Breast epithelium (tissue), 4 donors: Measurements from ENCODE around the gene MBP. TPM values are rescaled to one million over a fixed set of nuclear protein-coding genes. Genes with fewer than 3 reads are reported as not detected.

Experiments
- DNase-seq, 2 donors: peaks; one replicate each; pipeline ENCODE4 v3.0.0-alpha.2; 2019; ENCODE audit warnings: low spot score in 2 of 2
- H3K27ac ChIP-seq, 2 donors: fragments of 200-600 bp; sonication (generic) in 1 of 2; one replicate each; pipeline ENCODE4 v1.5.1; 2016 to 2019; ENCODE audit warnings: mild to moderate bottlenecking in 1 of 2
- H3K27me3 ChIP-seq, 2 donors: fragments of 200-600 bp; sonication (generic) in 1 of 2; one replicate each; pipeline versions ENCODE4 v1.5.1 to v1.6.0; 2017 to 2019; ENCODE audit warnings: control low read depth in 1 of 2, mild to moderate bottlenecking in 1 of 2
- H3K36me3 ChIP-seq: fragments of 200-600 bp; one replicate; pipeline ENCODE4 v1.5.1; 2019
- H3K4me1 ChIP-seq, 2 donors: fragments of 200-600 bp; sonication (generic); one replicate each; pipeline ENCODE4 v1.5.1; 2016 to 2019; ENCODE audit warnings: control low read depth in 1 of 2
- H3K4me3 ChIP-seq, 3 donors: fragments of 200-600 bp; sonication (generic); 1 replicate in 2 of 3; 2 replicates in 1 of 3; pipeline ENCODE4 v1.5.1; 2016 to 2019; ENCODE audit warnings: mild to moderate bottlenecking in 3 of 3, moderate library complexity in 2 of 3
- H3K9me3 ChIP-seq, 2 donors: fragments of 200-600 bp; sonication (generic) in 1 of 2; one replicate each; pipeline ENCODE4 v1.5.1; 2016 to 2019; ENCODE audit warnings: control low read depth in 1 of 2
- POLR2A ChIP-seq: fragments of 450-650 bp; IDR thresholded peaks from one replicate; pipeline ENCODE4 v1.6.1; 2016; ENCODE audit warnings: antibody characterized with exemption, mild to moderate bottlenecking, moderate library complexity
- POLR2AphosphoS5 ChIP-seq, 3 donors: sonication (generic); formaldehyde crosslinking; IDR thresholded peaks; one replicate each; pipeline ENCODE4 v1.6.1; 2017; ENCODE audit warnings: antibody characterized with exemption in 3 of 3
- intact Hi-C: fragments of 100-400 bp; cut with DNase I; formaldehyde crosslinking; loops from one replicate; pipeline ENCODE4 v1.15.1; 2023; ENCODE audit warnings: low total_unique reads
- total RNA-seq, 3 donors: library from RNA; depleted of rRNA; stranded (reverse); fragments of >200 nt; gene quantifications; one replicate each; pipeline ENCODE4 v1.1.0, GENCODE V29; 2016
- TF ChIP-seq, protein P1 (sequence below), 3 donors: fragments of 450-650 bp; IDR thresholded peaks; one replicate each; pipeline ENCODE4 v1.5.1; 2016 to 2017; ENCODE audit warnings: antibody characterized with exemption in 3 of 3, mild to moderate bottlenecking in 3 of 3, moderate library complexity in 3 of 3

MBP gene
- total RNA-seq, 3 donors from 2014 or later = 27.2 to 46.2 (median 32.4) TPM

DNA sequence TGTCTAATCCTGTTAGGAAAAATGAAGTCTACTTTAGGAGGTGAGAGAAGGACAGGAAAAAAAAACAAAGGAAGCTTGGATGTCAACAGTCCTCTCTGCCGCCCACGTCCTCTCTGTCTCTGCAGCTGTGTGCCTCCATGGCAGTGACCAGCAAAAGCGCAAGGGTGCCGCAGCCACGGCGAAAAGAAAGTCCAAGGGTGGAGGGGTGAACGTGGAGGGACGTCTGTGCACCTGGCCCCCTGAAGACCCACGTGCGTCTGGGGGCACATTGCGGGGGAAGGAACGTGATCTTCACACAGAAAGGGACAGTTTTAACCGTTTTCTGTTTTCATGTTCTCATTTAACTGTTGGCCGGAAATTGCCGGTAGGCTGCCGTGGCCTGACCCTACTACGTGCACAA, 152.7 kb downstream of the MBP start:
- no peaks in the 10 kb centered on the region for H3K36me3 ChIP-seq
- no peak overlapping the region for H3K4me3 ChIP-seq
- H3K27ac ChIP-seq = no peak overlapping the region
- no peaks in the 10 kb centered on the region for H3K27me3 ChIP-seq
- no peaks in the 10 kb centered on the region for H3K9me3 ChIP-seq
- TF ChIP-seq POLR2AphosphoS5 (IDR thresholded peaks at IDR 0.05) (no peak), POLR2A (no peak)
- TF ChIP-seq, protein P1, sequence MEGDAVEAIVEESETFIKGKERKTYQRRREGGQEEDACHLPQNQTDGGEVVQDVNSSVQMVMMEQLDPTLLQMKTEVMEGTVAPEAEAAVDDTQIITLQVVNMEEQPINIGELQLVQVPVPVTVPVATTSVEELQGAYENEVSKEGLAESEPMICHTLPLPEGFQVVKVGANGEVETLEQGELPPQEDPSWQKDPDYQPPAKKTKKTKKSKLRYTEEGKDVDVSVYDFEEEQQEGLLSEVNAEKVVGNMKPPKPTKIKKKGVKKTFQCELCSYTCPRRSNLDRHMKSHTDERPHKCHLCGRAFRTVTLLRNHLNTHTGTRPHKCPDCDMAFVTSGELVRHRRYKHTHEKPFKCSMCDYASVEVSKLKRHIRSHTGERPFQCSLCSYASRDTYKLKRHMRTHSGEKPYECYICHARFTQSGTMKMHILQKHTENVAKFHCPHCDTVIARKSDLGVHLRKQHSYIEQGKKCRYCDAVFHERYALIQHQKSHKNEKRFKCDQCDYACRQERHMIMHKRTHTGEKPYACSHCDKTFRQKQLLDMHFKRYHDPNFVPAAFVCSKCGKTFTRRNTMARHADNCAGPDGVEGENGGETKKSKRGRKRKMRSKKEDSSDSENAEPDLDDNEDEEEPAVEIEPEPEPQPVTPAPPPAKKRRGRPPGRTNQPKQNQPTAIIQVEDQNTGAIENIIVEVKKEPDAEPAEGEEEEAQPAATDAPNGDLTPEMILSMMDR (IDR thresholded peaks at IDR 0.05) = no peak
- H3K4me1 ChIP-seq = no peaks in the 10 kb centered on the region
- DNase-seq = no peak
- intact Hi-C loops = no loop called here

DNA sequence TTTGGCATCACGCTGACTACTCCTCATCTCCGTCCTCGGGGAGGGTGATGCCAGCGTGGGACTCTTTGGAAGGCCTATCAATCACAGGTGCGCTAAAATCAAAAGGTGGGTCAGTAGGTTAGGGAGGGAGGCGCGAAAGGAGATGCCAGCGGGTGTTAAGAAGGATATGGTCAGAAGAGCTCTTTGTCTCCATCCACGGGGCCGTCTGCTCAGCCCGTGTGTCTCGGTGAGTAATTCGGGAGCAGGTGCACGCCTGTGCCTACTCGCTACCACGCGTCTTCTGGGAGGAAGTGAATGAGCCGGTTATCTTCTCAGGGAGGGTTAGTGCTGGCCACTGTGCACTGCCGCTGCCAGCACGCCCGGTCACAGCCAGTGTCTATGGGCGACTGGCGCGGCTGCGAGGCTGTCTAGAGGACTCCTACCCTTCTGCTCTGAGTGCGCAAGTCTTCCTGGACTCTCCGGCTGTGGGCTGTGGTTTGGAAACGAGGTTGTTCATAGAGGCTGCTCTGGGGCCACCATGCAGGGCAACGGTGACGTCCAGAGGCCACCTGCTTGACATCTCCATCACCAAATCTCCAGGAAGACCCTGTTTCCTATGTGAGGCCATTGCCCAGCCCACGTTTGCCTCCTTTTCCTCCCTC, 153.4 kb downstream of the MBP start:
- DNase-seq = no peak
- Histone ChIP-seq H3K4me1 (no peaks in the 10 kb centered on the region), H3K27me3 (no peaks in the 10 kb centered on the region), H3K27ac (no peak overlapping the region), H3K36me3 (no peaks in the 10 kb centered on the region), H3K4me3 (no peak overlapping the region), H3K9me3 (no peaks in the 10 kb centered on the region)
- no peak for TF ChIP-seq POLR2A
- intact Hi-C loops = no loop called here

DNA sequence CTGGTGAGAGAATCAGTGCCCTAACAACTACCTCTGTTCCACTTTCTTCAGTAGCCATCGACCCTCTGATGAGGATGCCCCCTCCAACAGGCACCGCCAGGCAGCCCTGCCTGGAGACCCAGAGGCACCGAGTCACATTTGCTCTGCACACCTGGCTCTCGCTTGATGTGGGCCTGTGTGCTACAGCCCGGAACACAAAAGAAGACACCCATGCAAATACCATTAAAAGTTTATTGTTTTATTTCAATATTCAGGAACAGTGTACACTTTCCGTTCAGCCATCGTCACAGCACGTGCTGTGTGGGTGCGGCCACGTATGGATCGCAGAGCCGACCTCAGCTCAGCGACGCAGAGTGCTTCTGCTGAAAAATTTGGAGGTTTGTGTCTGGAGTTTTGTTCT, 154.0 kb downstream of the MBP start:
- no peaks in the 10 kb centered on the region for H3K9me3 ChIP-seq
- DNase-seq = no peak
- no peaks in the 10 kb centered on the region for H3K27me3 ChIP-seq

DNA sequence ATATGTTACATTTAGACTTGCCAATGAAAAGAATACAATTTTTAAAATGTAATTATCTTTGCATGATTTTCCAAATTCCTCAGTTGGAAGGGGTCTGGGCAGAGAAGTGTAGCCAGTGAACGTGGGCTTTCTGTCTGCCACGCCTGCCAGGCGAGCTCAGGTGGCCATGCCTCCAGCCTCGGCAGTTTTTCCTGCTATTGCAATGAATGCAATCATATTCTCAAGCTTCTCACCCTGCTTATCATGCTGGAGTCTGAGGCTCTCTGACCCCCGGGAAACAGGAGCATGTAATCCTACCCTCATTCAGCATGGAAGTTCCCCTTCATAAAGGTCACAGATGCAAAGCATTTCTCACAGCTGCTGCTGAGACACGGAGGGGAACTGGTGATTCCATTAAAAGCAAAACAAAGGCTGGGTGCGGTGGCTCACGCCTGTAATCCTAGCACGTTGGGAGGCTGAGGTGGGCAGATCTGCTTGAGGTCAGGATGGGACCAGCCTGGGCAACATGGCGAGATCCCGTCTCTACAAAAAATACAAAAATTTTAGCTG, 154.8 kb downstream of the MBP start:
- intact Hi-C loops = no loop called here
- no peak overlapping the region for H3K4me3 ChIP-seq
- H3K27ac ChIP-seq = no peak overlapping the region
- H3K9me3 ChIP-seq = no peaks in the 10 kb centered on the region
- no peaks in the 10 kb centered on the region for H3K4me1 ChIP-seq
- H3K27me3 ChIP-seq = no peaks in the 10 kb centered on the region
- TF ChIP-seq POLR2AphosphoS5 (IDR thresholded peaks at IDR 0.05) = no peak
- no peak for TF ChIP-seq POLR2A
- TF ChIP-seq, protein P1 (IDR thresholded peaks at IDR 0.05) = no peak
- no peak for DNase-seq
- no peaks in the 10 kb centered on the region for H3K36me3 ChIP-seq

More for the DNA sequence above, 154.0 kb downstream of the MBP start:
- intact Hi-C loops = no loop called here
- no peaks in the 10 kb centered on the region for H3K4me1 ChIP-seq
- no peak overlapping the region for H3K4me3 ChIP-seq
- no peak overlapping the region for H3K27ac ChIP-seq
- no peaks in the 10 kb centered on the region for H3K36me3 ChIP-seq
- TF ChIP-seq POLR2AphosphoS5 (IDR thresholded peaks at IDR 0.05) = no peak

DNA sequence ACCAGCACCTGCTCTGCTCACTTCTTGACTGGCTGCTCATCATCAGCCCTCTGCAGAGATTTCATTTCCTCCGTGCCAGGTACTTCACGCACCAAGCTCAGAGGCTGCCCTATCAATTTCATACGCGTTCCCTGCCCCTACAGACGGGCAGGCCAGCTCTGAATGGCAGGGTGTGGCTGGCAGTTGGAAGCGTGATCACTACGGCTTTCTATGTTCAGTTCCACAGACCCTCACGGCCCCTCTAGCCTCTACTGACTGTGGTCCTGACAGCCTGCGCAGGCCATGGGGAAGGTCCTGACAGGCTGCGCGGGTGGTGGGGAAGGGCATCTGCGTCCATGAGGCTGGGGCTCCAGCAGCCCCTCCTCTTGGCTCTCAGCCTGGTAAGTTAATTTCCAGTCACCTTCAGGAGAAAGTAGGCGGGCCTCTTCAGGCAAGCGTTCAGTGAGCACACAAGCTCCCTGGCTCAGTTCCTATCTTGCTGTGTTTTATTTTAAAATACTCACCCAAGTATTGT, 155.4 kb downstream of the MBP start:
- no peak for DNase-seq
- Histone ChIP-seq H3K36me3 (no peaks in the 10 kb centered on the region), H3K4me3 (no peak overlapping the region), H3K27me3 (no peaks in the 10 kb centered on the region), H3K27ac (no peak overlapping the region), H3K9me3 (no peaks in the 10 kb centered on the region), H3K4me1 (no peaks in the 10 kb centered on the region)
- intact Hi-C loops = no loop called here
- TF ChIP-seq POLR2AphosphoS5 (IDR thresholded peaks at IDR 0.05) = no peak

DNA sequence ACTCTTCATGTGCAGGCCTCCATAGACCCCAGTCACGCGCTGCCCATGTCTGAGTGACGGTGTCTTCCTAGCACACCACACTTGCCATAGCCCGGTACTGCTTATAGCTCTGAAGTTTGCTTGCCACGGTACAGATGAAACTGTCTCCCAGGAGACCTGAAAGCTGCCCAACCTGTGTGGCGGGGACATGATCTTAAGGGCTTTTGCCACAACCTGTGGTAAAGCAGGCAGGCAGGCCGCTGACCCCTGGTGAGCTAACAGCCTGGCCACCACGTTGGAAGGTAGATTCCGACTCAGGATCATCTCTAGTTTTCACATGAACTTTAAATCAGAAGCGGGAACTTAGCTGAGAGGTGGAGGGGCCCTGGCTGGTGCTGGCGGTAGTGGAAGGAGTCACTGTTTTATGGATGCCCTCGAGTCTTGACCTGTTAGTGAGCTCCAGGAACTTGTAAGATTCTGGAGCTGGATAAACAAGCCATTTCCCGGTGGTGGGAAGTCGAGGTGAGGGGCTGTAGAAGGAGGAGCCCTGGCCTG, 156.9 kb downstream of the MBP start:
- H3K27ac ChIP-seq = no peak overlapping the region
- no peak overlapping the region for H3K4me3 ChIP-seq
- no peaks in the 10 kb centered on the region for H3K36me3 ChIP-seq
- no peak for DNase-seq
- H3K27me3 ChIP-seq = no peaks in the 10 kb centered on the region
- TF ChIP-seq POLR2A (no peak), POLR2AphosphoS5 (IDR thresholded peaks at IDR 0.05) (no peak)
- TF ChIP-seq, protein P1 (IDR thresholded peaks at IDR 0.05) = no peak
- no peaks in the 10 kb centered on the region for H3K9me3 ChIP-seq
- H3K4me1 ChIP-seq = no peaks in the 10 kb centered on the region
- intact Hi-C loops = no loop called here
